NCI-H1694 (cell line): ENCODE results near the gene ZNF217.
"Not testable (repeated sequence)": the region's sequence is repeated elsewhere in the genome, so short reads cannot be mapped to it uniquely, and the experiment has no call there.

ENCODE experiments used
- DNase-seq: peaks from one replicate; lab custom pipeline; 2025; lab: John Stamatoyannopoulos, UW

The ZNF217 gene

GRCh38 chr20:53597521-53598120 lies 4.0 kb upstream of the ZNF217 start:
- no peak for DNase-seq

DNA sequence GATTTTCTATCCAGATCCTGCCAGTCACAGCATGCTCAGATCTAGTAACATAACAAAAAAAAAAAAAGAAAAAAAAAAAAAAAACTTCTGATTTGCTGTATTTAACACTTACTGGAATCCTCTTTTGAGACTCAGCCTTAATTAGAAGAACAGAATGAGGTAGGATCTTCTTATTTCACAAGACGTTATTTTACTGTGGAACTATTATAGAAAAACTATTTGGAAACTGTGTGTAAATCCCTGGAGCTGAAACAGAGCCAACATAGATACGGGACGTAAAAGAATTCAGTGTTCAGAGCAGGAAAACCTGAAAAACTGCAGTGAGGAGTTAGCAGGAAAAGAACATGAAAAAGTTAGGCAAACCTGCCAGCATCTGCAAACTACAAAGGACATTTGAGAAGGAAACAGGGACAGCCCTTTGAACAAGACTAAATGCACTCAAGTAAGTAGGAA lies 3.4 kb upstream of the ZNF217 start:
- no peak for DNase-seq

GRCh38 chr20:53596189-53597001 lies 2.8 kb upstream of the ZNF217 start:
- not testable (repeated sequence) for DNase-seq

GRCh38 chr20:53595742-53596141 lies 2.1 kb upstream of the ZNF217 start:
- DNase-seq, result not testable (repeated sequence)

DNA sequence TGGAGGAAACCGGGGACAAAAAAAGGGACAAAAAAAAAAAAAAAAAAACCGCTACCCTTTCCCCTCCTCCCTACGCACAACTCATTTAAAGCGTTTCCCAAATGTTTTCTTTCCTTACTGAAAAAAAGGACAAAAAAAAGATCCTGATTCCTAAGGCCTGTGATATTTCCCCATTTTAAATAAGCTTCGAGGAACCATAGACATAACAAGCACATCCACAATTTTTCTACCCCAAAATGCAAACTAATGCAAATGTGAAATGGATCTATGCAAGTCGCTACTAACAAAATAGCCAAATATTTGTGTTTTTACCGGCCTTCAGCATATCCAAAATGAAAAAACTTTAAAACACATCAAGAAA lies 1.4 kb upstream of the ZNF217 start:
- DNase-seq, result no peak

DNA sequence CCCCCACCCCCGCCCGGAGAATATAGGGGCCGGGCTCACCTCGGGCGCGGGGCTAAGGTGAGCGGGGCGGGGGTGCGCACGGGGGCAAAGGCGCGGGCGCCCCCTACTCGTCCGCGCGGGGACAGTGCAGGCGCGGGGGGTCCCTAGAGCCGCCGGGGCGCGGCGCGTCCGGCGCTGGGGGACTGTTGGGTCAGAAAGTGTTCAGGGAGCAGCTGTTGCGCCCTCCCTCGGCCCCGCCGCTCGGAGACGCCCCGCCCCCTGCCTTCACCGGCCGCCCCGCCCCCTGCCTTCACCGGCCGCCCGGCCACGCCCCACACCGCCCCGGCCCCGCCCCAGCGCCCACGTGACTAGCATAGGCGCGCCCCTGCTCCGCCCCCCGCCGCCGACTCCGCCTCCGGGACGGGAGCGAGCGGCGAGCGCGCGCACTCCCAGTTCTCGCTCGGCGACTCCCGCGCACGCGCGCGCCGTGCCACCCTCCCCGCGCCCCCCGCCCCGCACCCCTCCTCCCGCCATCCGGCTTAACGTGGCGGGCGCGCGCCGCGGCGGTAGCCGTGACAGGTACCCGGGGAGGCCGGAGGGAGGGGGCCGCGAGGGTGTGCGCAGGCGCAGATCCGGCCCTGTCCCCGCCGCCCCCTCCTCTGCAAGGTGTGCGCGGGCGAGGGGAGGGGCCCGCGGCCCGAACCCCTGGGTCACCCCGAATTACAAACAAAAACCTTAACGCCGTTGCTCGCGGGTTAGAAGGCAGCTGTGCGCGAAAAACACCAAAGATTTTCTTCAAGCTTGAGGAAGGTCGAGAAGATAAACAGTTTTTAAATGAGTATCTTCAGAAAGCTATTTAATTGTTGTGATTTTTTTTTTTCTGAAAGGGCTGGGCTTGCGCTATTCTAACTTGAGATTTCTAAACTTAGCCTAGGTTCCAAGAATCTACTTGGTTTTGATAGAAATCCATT lies 704 bp upstream of the ZNF217 start:
- DNase-seq, result peak; percentile 73

DNA sequence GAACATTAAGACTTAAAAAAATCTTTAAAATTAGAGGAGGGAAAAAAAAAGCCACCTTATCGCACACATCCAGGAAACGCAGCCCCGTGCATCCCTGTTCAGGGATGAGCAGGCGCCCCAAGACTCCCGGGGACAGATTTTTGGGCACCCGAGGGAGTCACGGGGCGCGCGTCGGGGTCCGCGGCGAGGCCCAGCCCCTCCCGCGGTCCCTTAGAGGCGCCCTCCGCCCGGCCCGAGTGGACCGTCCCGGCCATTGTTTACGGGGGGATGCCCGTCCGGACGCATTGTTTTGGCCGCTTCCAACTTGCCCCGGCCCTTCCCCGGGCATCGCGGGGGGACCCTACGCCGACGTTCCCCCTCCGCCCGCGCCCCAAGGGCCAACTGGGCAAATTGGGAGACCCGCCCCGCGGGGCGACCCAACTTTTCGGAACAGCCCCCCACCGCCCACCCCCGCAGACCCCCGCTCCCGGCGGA lies 610 bp downstream of the ZNF217 start:
- no peak for DNase-seq

- not testable (repeated sequence) for DNase-seq
These were observed 1.1 kb downstream of the ZNF217 start for GRCh38 chr20:53592454-53592991.

GRCh38 chr20:53591941-53592441 lies 1.6 kb downstream of the ZNF217 start:
- not testable (repeated sequence) for DNase-seq

DNA sequence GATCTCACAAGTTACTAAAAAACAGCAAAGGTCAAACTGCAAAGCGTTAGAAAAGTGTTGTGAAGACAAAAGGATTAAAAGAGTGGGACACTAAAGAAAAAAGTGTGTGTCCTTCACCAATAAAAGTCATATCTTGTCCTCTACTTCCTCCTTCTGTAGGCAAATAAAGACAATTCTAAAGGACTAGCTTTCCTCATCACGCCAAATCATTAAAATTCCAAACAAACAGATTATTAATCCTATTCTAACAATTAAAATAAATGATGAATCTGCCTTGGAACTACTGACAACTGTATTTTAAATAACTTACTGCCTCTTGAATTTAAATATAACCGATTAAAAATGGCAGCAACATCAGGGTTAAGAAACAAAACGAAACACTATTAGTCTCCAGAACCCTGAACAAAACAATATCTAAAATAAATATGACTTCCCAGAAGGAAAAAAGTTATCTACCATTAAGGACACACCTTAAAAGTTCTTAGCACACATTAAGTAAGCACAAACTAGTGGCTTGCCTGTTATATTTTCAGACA lies 2.4 kb downstream of the ZNF217 start:
- not testable (repeated sequence) for DNase-seq

DNA sequence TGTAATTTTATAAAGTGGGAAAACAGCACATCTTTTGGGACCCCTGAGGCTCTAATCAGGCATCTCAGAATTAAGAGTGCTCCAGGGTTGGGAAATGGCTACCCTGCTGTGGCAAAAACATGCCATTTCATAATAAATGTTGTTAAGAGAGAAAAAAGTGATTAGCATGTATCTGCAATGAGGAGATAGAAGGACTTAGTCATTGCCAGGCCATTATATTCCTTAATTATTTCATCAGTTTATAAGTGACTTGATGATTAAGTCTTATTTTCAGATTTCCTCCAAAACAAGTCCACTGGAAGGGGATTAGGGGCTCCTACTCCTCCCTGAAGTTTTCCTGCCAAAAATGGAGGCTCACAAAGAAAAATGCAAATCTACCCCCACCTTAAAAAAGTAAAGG lies 3.0 kb downstream of the ZNF217 start:
- not testable (repeated sequence) for DNase-seq

DNA sequence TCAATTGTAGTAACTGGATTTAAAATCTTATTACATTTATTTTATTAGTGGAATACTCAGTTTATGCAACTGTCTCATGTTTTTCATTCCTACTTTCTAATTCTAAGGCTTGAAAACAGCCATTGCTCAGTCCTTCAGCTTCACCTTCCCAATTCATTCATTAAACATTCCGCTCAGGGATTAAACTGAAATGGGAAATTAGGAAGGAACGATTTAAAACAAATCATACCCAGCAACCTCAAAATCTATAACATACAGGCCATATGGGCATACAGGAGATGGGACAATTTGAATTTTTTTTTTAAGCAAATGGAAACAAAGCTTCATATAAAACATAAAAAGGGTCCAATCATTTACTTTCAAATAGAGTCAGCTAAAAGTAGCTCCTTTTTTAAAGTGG lies 3.5 kb downstream of the ZNF217 start:
- not testable (repeated sequence) for DNase-seq

DNA sequence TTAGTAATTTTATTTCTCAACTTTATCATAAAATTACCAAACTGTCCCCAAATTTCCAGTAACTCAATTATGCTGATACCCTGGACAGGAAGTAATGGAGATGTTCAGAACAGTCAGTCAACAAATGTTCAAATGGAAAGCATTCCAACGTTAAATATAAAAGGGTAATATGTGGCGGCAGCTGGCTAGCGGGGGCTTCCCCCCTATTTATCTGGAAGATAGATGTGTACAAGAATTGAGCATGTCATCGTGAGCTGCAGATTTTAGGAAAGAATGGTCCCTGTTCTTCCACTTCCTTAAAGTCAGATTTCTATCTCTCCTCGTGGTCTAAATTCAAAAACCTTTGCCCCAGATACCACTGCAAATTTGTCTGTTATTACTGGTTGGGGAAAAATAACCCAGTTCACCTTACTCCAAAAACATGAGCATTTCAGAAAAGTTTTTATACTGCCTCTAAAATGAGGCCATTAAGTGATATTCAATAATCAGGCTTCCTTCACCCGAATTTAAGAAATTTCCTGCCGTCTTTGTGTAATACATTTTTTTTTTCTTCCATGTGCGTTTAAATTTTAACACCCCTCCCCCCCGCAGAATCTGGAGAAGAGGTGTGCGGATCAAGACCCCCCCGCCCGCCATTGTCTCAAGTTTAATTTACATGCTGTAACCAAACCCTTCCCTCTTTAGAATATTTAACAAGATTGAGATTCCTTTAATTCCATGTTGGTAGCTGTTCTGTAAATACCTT lies 4.1 kb downstream of the ZNF217 start:
- DNase-seq, result not testable (repeated sequence)

- DNase-seq, result not testable (repeated sequence)
These were observed 6.4 kb downstream of the ZNF217 start for GRCh38 chr20:53587157-53587703.

- DNase-seq, result no peak
These were observed 7.0 kb downstream of the ZNF217 start for GRCh38 chr20:53586640-53587039.

DNA sequence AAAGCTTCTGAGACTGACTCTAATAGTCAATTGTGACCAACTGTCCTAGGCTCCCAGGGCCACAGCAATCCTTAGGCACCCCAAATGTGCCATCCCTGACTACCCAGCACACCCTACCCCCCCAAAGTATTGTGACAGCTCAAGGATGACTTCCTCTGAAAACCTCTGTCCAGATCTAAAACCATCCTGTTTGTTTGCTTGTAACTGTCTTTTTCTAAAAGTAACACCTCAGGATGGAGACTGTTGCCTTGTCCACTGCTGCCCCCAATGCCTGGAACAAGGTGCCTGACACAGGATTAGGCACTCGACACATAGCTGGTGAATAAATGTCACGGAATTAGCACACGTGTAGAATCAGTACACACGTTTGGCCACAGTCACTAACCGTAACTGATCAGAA lies 7.7 kb downstream of the ZNF217 start:
- DNase-seq, result not testable (repeated sequence)

GRCh38 chr20:53585004-53585569 lies 8.6 kb downstream of the ZNF217 start:
- not testable (repeated sequence) for DNase-seq

DNA sequence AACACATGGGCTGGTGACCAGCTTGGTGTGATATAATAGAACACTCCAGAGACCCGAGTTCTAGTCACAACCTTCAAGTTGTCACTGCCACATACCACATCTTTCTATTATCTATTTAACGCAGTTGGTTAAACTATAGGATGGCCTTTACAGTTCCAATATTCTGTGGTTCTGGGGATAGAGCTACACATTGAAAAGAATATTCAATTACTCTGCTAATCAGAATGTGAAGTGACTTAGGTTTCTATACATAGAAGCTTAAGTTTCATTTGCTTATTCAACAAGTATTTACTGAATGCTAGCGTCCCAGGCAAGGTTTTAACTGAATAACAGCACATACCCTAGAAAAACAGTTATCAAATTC lies 9.1 kb downstream of the ZNF217 start:
- DNase-seq, result not testable (repeated sequence)

- DNase-seq, result not testable (repeated sequence)
These were observed 9.7 kb downstream of the ZNF217 start for GRCh38 chr20:53583660-53584549.
